Peyer's patch (tissue), 4 donors: ENCODE data around the gene ITGAL.

Experiments
- CTCF ChIP-seq, 6 experiments: fragments of 450-650 bp in 4 of 6; fragments of 200-600 bp in 2 of 6; sonication (generic) in 1 of 6; IDR thresholded peaks; one replicate each; pipeline ENCODE4 v1.5.1; 2017 to 2019; ENCODE audit warnings: antibody characterized with exemption in 6 of 6, mild to moderate bottlenecking in 3 of 6, moderate library complexity in 1 of 6
- POLR2A ChIP-seq, 2 donors: fragments of 450-650 bp; IDR thresholded peaks; one replicate each; pipeline ENCODE4 v1.5.1; 2017; ENCODE audit warnings: antibody characterized with exemption in 2 of 2, mild to moderate bottlenecking in 2 of 2, moderate library complexity in 2 of 2

GRCh38 chr16:30528799-30529457 is 56.4 kb downstream of the ITGAL start:
- TF ChIP-seq CTCF (IDR thresholded peaks at IDR 0.05) (no peak), POLR2A (IDR thresholded peaks at IDR 0.05) (no peak)
